HG03342 (cell line): ENCODE results near the gene AGBL2.
"Not testable (repeated sequence)": the region's sequence is repeated elsewhere in the genome, so short reads cannot be mapped to it uniquely, and the experiment has no call there.

Experiments used
- ATAC-seq: cut with Tn5 transposase; IDR thresholded peaks from one replicate; pipeline ENCODE4 v1.9.1; 2021; ENCODE audit warnings: mild to moderate bottlenecking, moderate library complexity; ENCODE audit not compliant: unreplicated experiment

Gene AGBL2

DNA sequence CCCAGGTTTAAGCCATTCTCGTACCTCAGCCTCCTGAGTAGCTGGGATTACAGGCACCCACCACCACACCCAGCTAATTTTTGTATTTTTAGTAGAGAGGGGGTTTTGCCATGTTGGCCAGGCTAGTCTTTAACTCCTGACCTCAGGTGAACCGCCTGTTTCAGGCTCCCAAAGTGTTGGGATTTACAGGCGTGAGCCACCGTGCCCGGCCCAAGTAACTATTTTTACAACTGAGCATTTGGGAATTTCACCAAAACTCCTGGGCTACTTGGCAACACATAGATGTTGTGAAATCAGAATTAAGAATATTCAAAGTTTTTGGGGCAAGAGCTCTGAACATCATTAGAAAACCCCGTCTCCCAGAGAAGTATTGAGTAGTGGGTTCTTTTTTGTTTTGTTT lies 74.7 kb downstream of the AGBL2 start:
- not testable (repeated sequence) for ATAC-seq

DNA sequence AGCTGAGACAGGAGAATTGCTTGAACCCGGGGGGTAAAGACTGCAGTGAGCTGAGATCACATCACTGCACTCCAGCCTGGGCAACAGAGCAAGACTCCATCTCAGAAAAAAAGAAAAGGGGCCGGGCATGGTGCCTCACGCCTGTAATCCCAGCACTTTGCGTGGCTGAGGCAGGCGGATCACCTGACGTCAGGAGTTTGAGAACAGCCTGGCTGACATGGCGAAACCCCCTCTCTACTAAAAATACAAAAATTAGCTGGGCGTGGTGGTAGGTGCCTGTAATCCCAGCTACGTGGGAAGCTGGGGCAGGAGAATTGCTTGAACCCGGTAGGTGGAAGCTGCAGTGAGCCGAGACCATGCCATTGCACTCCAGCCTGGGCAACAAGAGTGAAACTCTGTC lies 78.8 kb downstream of the AGBL2 start:
- ATAC-seq = not testable (repeated sequence)

- ATAC-seq = no peak
Observed at GRCh38 chr11:47631473-47631872, 83.7 kb downstream of the AGBL2 start.

GRCh38 chr11:47628026-47628425 lies 87.1 kb downstream of the AGBL2 start:
- no peak for ATAC-seq

GRCh38 chr11:47626234-47626633 lies 88.9 kb downstream of the AGBL2 start:
- no peak for ATAC-seq

- ATAC-seq = no peak
Observed at GRCh38 chr11:47620836-47621378, 94.3 kb downstream of the AGBL2 start.

- no peak for ATAC-seq
Observed at GRCh38 chr11:47617417-47617809, 97.8 kb downstream of the AGBL2 start.

DNA sequence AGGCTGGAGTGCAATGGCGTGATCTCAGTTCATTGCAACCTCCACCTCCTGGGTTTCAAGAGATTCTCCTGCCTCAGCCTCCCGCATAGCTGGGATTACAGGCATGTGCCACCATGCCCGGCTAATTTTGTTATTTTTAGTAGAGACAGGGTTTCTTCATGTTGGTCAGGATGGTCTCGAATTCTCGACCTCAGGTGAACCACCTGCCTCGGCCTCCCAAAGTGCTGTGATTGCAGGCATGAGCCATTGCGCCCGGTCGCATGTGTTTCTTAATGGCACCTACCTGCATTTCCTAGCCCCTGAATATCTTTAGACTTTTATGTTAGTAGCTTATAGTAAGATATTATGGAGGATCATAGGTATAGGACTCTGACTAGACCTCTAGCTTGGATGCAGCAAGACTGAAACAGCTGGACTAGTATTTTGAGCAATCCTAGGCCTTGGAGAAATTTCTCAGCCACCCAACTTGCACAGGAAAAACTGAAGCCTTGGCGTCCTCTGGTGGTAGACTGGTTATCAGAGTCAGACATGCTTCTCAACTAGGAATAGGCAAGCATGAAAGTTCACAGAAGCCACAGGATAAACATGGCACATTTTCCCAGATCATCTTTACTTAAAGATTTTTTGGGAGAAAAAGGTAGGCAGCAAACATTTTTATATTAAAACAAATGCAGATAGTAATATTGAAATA lies 98.3 kb downstream of the AGBL2 start:
- ATAC-seq = no peak

DNA sequence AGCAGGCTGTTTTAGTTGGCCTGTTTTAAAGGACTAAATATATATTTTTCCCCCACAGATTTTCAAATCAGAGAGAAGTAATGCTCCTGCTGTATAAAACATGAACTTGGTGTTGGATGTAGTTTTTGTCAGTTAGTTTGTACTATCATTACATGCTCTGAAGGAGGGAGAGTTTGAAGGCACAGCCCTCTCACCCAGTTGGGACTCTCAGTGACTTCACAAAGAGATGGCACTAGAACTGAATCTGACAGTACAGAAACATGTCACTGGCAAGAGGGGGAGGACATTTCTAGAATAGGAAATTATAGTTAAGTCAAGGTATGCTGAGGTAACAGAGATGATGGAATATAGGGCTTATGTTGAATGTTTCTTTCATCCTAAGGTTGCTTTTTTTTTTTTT lies 99.9 kb downstream of the AGBL2 start:
- ATAC-seq = no peak

DNA sequence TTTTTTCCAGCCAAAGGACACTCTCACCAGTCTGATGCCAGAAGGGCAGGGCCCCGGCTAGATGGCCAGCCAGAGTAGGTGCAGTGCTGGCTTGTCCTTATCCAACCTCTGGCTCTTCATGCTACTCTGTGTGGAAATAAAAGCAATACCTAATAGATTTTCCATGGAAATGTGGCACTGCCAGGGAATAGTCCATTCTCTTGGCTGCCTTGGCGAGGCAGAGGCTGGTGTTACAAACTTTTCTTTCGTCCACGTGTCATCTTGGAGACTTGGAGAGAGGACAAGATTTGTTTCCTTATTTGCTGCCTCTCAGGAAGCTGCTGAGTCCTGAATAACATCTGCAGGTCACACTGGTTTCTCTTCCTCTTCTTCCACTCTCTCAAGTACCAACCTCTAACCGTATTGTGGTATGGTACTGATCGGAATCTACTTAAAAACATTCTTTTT lies 103.8 kb downstream of the AGBL2 start:
- peak; percentile 81 for ATAC-seq

GRCh38 chr11:47609675-47610074 lies 105.5 kb downstream of the AGBL2 start:
- no peak for ATAC-seq
